ENCODE data around the gene DUSP5.
A peak's percentile ranks its signal among the peaks of the same experiment; 100 is the strongest.
"Not testable (repeated sequence)": the region's sequence is repeated elsewhere in the genome, so short reads cannot be mapped to it uniquely, and the experiment has no call there.

The DUSP5 gene

DNA sequence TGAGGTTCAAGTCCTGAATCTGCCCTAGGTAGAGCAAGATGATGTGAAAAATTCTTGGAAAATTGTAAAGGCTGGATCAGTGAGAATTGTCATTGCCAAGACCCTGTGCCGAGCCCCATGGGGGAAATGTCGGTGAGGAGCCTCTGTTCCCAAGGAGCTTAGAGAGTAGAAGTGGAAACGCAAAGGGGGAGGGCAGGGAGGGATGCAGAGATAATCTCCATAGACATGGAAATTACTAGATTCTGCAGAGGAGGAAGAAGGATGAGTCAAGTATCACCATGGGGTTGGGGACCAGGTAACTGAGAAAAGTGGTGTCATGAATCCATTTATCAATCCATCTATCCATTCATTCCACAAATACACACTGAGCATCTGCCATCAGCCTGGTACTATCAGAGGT is 26.0 kb downstream of the DUSP5 start:
- no peak for DNase-seq

DNA sequence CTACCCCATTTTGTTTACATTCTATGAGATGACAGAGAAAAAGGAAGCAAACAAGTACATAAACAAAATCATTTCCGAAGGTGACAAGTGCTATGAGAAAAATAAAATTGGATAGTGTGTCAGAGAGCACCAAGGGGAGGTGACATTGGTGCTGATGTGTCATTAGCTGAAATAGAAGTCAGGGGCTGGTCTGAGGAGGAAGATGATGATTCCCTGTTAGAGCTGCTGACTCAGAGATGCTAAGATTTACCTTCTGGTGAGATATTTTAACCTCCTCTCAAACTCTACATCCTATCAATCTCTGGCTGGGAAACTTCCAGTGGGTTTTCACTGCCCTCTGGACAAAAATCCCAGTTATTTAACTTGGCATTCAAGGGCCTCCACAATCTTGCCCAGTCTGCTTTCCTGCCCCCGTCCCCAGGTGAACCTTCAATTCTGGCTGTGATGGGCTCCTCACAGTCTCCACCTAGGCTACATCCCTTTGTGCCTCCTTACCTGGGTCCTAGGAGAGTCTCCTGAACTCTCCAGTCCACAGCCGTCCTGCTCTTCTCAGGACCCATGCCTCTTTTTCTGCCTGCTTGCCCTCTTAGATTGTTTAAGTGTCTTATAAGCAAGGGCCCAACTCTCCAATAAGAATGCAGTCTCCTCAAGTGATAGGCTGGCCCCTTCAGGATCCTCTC is 26.6 kb downstream of the DUSP5 start:
- DNase-seq = no peak

DNA sequence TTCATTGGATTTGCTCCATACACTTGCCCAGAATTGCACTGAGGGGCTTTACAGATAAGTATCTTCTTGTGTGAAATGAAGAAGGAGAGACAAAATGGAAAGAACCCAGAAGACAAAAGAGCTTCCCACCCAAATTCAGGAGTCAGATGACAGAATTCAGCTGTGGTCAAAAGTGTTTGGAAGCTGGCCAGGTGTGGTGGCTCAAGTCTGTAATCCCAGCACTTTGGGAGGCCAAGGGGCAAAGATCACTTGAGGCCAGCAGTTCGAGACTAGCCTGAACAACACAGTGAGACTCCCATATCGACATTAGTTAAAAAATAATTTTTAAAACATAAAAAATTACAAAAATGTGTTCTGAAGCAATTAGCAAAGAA is 27.1 kb downstream of the DUSP5 start:
- no peak for DNase-seq

DNA sequence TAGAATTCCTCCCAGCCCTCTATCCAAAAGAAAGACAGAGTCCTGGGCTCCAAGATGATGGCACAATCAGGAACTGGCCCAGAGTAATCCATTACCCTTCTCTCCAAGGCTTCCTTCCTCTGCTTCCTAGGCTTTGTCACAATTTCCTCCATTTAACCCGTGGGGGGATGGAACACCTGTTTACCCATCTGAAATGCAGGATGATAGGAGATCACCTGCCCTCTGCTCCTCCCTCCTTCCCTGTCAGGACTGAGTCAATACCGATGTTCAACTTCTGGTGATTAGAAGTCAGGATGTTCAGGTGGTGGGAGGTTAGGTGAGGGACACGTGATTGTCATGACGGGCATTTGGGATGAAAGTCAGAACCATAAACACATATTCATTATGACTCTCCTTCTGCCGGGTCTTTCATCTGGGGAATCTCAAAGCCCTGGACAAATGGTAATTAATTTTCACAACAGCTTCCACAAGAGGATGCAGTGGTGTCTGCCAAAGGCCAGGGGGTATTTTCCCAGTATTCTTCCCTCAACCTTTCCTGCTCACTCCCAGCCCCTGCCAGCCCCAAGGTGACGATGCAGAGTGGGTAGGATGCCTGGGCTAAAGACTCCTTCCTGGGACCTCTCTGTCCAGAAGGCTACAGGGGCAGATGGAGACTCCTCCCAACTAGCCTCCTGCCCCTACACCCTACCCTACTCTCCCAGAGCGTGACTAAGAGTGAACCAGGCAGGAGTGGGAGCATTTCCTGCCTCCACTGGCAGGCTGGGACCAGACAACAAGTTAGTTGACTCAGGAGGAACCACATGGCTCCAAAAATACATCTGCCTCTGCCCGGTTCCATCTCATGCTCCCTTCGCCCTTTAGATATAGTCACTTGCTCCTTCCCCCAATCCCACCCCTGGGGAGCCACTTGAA is 27.9 kb downstream of the DUSP5 start:
- DNase-seq = no peak

DNA sequence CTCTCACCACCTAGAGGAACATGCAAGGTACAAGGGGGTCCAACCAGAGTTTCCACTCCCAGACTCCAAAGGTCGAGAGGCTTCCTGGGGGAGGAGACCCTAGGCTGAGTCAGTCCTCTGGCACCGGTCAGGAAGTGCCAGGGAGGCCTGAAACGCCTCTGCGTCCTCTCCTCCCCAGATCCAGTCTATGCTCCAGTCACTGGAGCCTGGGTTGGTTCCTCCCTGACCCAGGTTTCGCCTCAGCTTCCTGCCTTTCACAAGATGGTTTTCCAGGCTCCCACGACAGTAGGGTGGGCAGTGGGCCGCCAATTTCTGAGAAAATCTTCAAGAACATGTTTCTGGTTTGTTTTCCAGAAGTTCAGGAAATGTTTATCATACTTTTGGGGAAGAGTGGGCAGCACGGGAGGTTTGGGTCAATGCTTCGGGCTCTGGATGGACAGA is 30.0 kb downstream of the DUSP5 start:
- DNase-seq = no peak

DNA sequence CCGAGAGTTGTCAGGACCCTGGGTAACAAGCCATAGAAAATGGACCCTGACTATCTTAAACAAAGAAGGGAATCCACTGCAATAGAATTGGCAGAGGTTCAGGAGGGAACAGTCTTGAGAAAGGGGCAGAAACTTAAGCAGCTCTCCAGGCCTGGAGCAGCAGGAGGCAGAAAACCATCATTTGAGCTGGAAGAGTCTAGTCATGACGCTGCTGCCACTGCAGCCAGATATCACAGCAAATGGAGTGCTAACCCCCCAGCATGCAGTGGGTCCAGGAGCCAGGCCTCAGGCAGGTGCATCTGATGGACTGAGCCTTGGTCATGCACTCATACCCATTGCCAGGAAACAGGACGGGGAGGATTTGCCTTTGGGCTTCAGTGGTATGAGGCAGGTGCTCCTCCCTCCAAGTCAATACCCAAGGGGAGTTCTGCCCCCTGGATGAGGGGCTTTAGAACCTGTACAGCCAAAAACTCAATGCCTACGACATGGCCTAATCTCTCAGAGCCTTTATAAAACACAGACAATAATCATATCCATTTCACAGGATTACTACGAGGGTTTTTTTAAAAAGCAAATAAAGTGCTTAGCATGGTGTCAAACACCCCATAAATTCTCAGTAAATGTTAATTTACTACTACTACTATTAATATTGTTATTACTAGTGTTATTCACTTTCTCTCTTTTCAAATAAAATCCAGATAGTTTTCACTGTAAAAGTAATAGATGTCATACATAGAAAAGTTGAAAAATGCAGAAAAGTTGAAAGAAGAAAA is 30.7 kb downstream of the DUSP5 start:
- DNase-seq = no peak

DNA sequence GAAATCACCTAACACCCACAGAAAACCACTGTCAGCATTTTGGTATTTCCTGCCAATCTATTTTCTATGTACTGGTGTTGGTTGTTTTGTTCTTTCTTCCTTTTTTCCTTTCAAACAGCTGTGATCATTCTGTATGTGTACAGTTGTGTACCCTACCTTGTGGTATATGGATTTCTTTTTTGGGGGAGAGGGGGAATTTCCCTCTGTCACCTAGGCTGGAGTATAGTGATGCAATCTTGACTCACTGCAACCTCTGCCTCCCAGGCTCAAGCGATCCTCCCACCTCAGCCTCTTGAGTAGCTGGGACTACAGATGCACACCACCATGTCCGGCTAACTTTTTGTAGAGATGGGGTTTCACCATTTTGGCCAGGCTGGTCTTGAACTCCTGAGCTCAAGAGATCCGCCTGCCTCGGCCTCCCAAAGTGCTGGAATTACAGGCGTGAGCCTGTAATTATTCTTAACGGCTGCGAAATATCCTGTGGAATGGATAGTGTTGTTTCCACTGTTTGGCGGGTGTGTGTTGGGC is 31.4 kb downstream of the DUSP5 start:
- not testable (repeated sequence) for DNase-seq

DNA sequence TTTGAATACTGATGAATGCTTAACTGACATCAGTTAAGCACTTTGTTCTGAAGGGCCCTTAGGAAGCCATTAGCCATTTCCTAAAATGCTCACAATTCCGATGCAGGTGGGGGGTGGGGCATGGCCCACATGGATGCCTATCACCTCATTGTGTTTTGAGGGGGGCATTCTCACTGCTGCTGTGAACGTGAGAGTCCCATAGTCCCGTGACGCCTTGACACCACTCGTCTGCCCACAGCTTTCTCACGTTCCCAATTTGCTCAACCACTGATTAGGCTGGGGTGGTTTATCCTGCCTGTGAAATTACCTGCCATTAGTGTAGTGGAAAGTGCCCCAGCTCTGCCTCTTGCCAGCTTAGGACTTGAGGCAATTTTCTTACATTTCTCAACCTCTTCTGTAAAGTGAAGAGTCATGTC is 31.9 kb downstream of the DUSP5 start:
- DNase-seq = no peak

DNA sequence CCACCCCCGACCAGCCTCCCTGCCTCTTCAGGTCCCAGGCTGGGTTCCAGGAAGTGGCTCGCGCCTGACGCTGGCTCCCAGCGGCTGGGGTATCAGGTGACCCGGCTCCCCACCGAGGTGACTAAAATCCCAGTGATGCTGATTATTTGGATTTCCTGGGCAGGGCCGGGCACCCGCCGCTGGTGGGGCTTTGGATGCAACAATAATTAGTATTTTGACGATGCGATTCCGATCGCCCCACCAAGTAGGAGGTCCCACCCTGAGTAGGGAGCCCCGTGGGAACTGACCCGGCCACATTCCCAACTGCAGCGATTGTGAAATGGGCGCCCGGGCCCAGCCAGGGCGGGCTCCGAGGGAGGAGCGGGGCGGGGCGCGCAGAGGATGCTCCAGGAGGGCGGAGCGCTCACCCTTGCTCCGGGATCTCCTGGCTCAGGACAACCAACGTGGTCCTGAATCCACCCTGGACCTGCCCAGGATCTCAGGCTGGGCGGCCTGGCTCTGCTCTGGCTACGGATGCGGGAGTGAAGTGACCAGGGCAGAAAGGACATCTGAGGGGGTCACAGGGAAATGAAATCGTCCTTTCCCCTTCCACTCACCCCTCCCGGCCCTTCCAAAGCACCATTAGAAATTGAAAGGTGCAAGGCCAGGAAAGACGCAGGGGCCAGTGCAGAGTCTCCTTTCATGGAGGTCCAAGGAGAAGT is 32.6 kb downstream of the DUSP5 start:
- DNase-seq = no peak

DNA sequence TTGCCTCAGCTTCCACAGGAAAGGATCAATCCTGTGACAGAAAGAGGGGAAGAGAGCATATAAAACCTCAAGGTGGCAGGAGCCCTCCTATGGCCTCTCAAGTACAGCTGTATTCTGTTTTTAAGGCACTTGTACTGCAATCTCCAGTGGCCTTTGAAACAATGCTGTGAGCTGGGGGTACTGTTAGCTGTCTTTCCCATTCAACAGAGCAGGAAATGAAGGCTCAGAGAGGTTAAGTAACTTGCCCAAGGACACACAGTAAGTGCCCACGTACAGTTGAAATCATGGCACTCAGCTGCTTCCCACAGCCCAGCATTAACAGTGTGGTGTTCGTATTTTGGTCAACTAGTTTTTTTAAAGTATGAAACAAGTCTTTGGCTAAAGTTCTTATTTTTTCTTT is 34.0 kb downstream of the DUSP5 start:
- no peak for DNase-seq

DNA sequence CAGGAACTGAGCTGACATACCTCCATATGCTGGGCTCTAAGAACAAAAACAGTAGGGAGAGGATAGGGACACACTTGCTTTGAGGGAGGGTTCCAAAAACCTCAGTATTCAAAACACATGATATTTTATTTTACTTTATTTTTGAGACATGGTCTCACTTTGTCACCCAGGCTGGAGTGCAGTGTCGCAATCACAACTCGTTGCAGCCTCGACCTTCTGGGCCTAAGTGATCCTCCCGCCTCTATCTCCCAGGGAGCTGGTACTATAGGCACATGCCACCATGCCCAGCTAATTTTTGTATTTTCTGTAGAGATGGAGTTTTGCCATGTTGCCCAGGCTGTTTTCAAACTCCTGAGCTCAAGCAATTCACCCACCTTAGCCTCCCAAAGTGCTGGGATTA is 34.9 kb downstream of the DUSP5 start:
- DNase-seq = not testable (repeated sequence)

DNA sequence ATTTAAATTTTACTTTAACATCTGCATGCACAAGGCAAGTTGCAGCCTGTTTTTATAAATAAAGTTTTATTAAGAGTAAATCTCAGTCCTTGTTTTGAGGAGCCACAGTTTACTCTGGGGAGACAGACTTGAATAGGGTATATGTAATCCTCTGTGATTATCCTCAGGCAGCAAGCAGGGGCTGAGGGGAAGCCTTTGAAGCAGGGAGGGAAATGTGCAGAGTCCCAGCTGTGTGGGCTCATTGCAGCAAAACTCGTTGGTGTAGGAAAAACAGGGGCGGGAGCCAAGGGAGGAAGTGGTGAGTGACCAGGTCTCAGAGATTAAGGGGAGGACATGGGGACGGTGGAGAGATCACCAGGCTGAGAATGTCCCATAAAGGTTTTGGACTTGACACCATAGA is 35.4 kb downstream of the DUSP5 start:
- DNase-seq = no peak

DNA sequence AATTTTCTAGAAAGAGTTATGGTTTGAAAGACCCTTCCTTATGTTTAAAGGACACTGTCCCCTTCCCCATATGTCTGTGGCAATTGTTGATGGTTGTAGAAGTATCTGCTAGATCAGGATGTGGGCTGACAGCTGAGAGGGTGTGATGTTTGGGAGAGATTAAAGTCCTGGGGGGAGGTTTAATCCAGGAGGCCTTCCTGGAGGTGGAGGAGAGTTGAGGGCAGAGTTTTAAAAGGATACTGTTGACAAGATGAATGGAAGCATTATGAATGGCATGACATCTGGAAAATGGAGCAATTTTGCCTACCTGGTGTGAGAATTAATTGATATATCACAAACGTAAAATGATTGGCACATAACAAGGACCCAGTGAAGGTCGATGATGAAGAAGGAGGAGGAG is 36.9 kb downstream of the DUSP5 start:
- DNase-seq = no peak

DNA sequence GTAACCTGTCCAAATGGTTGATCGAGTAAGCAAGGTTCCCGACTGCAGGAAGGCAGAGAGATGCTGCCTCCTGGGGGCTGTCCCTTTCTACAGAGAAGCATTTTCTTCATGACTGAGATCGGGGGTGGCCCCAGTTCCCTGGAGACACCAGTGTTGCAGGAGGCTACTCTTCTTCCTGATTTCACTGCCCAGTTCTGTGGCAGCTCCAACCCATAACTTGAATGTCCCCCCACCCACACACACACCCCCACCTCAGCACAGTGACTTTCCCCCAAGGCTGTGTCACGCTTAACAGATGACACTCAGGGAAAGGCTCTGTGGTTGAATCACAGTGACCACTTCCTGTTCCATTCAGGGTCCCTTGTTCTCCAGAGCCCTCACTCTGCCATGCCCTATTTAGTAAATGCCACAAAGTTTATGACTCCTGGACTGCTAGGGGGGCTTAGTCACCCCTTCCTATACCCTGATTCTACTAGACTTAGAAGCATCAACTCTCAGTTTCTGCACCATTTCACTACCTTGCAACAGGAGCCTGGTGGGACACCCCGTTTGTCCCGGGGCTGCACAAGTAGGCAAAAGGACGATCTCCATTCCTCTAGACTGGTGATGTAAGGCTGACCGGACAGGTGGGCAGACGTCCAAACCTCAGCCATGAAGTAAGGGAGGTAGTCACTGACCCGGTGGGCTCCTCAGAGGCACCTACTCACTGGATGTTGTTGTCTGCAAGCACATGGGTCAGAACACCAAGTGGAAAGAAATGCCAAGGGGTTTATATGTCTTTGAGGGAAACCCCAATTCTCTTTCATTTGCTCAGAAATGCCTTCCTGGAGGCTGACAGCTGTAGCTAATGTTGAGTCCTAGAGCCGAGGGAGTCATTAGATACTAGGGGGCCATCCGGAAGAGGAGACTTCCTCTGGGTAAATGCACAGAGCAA is 38.5 kb downstream of the DUSP5 start:
- DNase-seq = peak; percentile 52

DNA sequence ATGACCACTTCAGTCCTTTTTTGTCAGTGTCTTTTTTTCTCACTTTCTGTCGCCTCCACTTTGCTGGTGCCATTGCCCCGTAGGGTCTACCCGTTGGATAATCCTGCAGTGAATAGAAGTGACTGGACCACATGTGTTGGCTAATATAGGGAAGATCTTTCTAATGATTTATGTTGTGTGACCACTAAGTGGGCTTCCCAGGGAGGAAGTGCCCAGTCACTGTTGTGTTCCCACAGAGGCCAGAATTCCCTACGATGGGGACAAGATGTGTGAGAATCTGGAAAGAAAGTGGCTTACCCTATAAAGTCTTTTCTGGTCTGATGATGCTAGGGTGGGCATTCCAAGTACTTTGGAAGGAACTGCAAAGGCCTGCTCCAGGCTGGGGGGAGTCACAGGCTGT is 41.4 kb downstream of the DUSP5 start:
- DNase-seq = no peak

DNA sequence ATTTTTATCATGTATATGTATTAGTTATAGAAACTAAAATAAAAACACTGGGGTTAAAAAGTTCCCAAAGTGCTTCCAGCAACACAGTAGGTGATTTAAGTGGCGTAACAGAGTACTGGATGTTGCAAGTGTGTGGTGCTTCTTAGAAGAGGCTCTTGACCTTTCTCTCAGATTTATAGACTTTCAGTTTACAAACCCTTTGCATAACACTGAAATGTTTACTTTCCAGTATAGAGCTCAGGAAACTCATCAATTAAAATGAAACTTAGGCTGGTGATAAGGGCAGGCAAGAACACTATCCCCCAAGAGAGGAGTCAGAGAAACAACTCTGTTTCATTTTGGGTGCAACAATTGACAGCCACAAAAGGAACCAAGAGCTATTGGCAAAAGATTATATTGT is 42.3 kb downstream of the DUSP5 start:
- no peak for DNase-seq

DNA sequence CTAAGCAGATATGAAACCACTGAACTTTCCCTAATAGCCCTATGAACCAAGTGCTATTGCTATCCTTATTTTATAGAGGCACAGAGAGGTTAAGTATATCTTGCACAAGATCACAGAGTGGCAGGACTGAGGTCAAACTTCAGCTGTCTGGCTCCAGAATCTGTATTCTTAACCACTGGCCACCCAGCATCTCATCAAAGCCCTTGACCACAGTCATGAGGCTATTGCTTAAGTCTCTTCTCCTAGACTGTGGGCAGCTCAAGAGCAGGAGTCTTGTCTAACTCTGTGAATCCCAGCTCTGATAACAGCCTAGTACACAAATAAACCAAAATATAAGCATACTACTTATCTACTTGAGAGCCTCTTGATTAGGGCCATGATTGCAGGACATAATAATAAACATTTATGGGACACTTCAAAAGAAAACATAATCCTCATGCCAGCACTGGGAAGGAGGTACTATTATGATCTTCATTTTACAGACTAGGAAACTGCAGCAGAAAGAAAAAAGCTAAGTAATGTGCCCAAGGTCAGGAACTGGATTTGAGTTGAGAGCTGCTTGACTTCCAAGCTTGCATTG is 47.3 kb downstream of the DUSP5 start:
- DNase-seq = no peak

DNA sequence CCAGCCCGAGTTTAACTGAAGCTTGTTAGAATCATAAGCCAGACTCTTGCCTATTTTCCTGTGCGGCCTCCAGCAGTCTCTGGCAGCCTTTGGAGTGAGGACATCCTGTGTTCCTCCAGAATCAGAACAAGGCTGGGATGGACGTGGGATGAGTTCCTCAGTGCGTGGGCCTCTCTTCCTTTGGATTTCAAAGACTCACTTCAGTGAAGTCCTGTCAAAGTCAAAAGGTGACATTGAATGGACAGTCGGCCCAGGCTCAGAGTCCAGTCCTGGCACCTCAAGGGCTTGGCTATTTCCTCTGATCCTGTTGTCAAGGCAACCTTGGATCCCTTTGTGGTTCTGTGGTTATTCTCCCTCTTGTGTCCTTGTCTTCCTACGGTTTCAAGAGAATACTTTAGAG is 48.4 kb downstream of the DUSP5 start:
- DNase-seq = no peak

DNA sequence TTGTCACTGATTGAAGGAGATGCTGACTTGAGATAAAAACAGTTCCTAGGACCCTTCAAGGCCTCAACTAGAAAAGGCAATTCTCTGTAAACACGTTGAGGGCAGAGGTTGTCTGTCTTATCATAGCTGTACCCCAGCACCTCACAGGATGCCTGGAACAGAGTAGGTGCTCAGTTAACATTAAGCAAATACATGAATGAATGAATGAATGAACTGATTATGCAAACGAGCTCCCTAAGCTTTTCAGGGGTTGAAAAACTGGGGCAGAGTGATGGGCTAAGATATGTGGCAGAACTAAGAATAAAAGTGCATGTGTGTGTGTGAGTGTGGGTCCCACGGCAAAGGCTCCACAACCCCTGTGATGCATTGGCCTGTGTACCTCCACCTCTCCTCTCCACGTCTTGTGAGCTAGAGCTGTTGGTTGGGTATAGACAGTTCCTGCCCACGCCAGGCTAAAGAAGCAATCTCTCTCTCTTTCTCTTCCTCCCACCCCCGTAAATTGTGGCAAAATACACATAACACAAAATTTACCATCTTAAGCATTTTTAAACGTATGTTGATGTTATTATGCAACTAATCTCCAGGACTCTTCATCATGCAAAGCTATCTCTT is 48.9 kb downstream of the DUSP5 start:
- no peak for DNase-seq

DNA sequence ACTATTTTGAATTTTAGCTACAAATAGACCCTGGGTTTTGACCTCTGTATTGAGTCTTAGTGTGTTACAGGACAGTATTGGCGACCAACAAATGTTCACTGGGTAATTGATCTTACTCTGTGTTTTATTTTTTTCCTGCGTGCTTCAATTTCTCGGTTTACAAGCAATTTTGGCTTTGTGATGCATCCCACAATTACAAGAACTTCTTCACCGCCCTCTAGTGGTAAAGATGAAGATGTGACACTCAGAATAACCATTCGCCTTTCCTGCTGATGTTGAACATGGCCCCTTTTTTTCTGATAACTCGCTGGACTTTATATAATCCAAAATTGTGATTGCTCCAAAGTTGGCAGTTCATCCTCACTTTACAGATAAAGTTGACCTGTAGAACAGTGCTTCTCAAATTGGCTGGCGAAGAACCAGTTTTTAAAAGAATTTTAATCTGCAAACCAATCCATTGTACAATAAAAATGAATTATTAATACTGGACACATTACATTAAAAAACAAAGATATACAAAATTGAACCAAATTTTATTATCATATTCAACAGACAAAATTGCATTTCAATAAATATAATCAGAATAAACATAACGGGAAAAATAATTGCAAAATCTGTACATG is 49.5 kb downstream of the DUSP5 start:
- DNase-seq = no peak

Measured in stimulated activated CD4-positive, alpha-beta T cell treated with anti-CD3 and anti-CD28 coated beads, Interleukin-12 subunit alpha, Interleukin-12 subunit beta, amount 100 ng/mL, for 4 hours (primary cell).